NK-92 (cell line): ENCODE measurements around the gene RAC3.

Source experiments
- DNase-seq: peaks from one replicate; lab custom pipeline; 2025; ENCODE audit not compliant: unreplicated experiment; lab: John Stamatoyannopoulos, UW

The RAC3 gene

GRCh38 chr17:82022310-82022980 lies 9.0 kb upstream of the RAC3 start, which contains the start of gene CENPX:
Gene CENPX, minus strand, starts transcription at chr17:82022878. Its CDS starts 17 bp downstream, at chr17:82022861.
- no peak for DNase-seq

- peak; percentile 96 for DNase-seq
These were observed 8.5 kb upstream of the RAC3 start, which contains the start of gene LRRC45 for GRCh38 chr17:82022981-82023446. Gene LRRC45, plus strand, starts transcription at chr17:82023305. Its CDS starts 339 bp downstream, at chr17:82023644.

GRCh38 chr17:82023447-82024241 lies 7.8 kb upstream of the RAC3 start:
- DNase-seq = no peak

GRCh38 chr17:82024859-82025258 lies 6.6 kb upstream of the RAC3 start:
- no peak for DNase-seq

- DNase-seq = no peak
These were observed 5.9 kb upstream of the RAC3 start for GRCh38 chr17:82025401-82026107.

- no peak for DNase-seq
These were observed 3.2 kb upstream of the RAC3 start for GRCh38 chr17:82028246-82028645.

GRCh38 chr17:82028966-82029365 lies 2.5 kb upstream of the RAC3 start:
- no peak for DNase-seq

- no peak for DNase-seq
These were observed 2.1 kb upstream of the RAC3 start for GRCh38 chr17:82029391-82029790.

- DNase-seq = no peak
These were observed 1.4 kb upstream of the RAC3 start for GRCh38 chr17:82029990-82030469.

- no peak for DNase-seq
These were observed 792 bp upstream of the RAC3 start for GRCh38 chr17:82030470-82031302.

GRCh38 chr17:82031885-82032627 lies 578 bp downstream of the RAC3 start:
- no peak for DNase-seq

- no peak for DNase-seq
These were observed 2.0 kb downstream of the RAC3 start for GRCh38 chr17:82033359-82034085.

GRCh38 chr17:82034371-82035011 lies 3.0 kb downstream of the RAC3 start:
- no peak for DNase-seq

- DNase-seq = no peak
These were observed 4.0 kb downstream of the RAC3 start for GRCh38 chr17:82035488-82035887.

- DNase-seq = no peak
These were observed 4.6 kb downstream of the RAC3 start for GRCh38 chr17:82035956-82036633.

- no peak for DNase-seq
These were observed 5.2 kb downstream of the RAC3 start for GRCh38 chr17:82036634-82037091.

GRCh38 chr17:82037092-82037888 lies 5.8 kb downstream of the RAC3 start, which contains the start of gene DCXR:
Gene DCXR, minus strand, starts transcription at chr17:82037697. Its CDS starts 15 bp downstream, at chr17:82037682.
- DNase-seq = peak; percentile 59
